ENCODE data around the gene ABCC11.

ABCC11 gene

DNA sequence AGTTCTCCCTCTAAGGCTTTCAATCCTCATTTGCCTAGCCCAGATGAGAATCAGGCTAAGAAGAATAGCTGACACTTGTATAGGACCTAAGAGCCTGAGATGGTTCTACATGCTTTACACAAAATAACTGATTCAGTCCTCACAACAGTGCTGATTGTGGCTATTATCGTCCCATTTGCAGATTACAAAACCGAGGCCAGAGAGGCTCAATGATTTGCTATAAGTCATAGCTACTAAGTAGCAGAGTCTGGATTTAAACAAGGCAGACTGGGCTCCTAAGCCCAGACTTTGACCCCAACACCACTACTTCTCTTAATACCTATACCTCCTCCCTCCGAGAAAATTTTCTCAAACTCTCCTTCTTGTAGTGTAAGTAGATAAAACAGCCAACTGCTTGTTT is 114.6 kb downstream of the ABCC11 start:
- Histone ChIP-seq H3K27ac (ENCODE audit: poor library complexity, severe bottlenecking) (no peak overlapping the region), H3K4me1 (ENCODE audit: insufficient read depth, poor library complexity, severe bottlenecking) (peaks cover 13% of the 10 kb centered on the region), H3K27me3 (ENCODE audit: insufficient read depth, poor library complexity, severe bottlenecking) (no peaks in the 10 kb centered on the region), H3K4me3 (ENCODE audit: severe bottlenecking) (no peak overlapping the region), H3K9me3 (ENCODE audit: severe bottlenecking) (no peaks in the 10 kb centered on the region), H3K36me3 (ENCODE audit: low read depth) (no peaks in the 10 kb centered on the region)
- DNase-seq (ENCODE audit: low spot score) (no peak), ATAC-seq (ENCODE audit: low read depth) (no peak)
- no peak for TF ChIP-seq CTCF (IDR thresholded peaks at IDR 0.05; ENCODE audit: poor library complexity, severe bottlenecking)

- no peak for ATAC-seq (ENCODE audit: low read depth)
- Histone ChIP-seq H3K9me3 (ENCODE audit: severe bottlenecking) (no peaks in the 10 kb centered on the region), H3K27ac (ENCODE audit: poor library complexity, severe bottlenecking) (no peak overlapping the region), H3K4me1 (ENCODE audit: insufficient read depth, poor library complexity, severe bottlenecking) (peaks cover 23% of the 10 kb centered on the region), H3K4me3 (ENCODE audit: severe bottlenecking) (no peak overlapping the region), H3K36me3 (ENCODE audit: low read depth) (no peaks in the 10 kb centered on the region), H3K27me3 (ENCODE audit: insufficient read depth, poor library complexity, severe bottlenecking) (no peaks in the 10 kb centered on the region)
- DNase-seq (ENCODE audit: low spot score): no peak
- TF ChIP-seq CTCF (IDR thresholded peaks at IDR 0.05; ENCODE audit: poor library complexity, severe bottlenecking): no peak
These were observed 116.0 kb downstream of the ABCC11 start for GRCh38 chr16:48131201-48131935.

DNA sequence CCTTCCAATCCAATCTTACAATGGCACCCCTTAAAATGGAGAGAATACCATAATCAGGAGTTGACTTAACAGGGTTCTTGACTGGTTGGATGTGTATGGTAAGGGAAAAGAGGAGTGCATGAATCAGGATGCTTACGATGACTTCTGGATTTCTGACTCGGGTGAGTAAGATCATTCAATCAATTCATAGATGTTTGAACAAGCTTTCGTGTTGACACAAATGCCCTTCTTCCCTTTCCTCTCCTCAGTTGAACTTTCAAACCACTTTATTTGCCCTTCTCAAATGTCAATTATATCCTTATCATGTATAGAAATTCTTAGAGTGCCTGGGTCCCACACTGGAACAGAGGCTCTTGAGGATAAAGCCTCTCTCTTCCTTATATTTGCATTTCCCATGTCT is 117.4 kb downstream of the ABCC11 start:
- peaks cover 23% of the 10 kb centered on the region for H3K4me1 ChIP-seq (ENCODE audit: insufficient read depth, poor library complexity, severe bottlenecking)
- H3K27me3 ChIP-seq (ENCODE audit: insufficient read depth, poor library complexity, severe bottlenecking): no peaks in the 10 kb centered on the region
- H3K4me3 ChIP-seq (ENCODE audit: severe bottlenecking): no peak overlapping the region
- no peak for TF ChIP-seq CTCF (IDR thresholded peaks at IDR 0.05; ENCODE audit: poor library complexity, severe bottlenecking)
- H3K36me3 ChIP-seq (ENCODE audit: low read depth): no peaks in the 10 kb centered on the region
- H3K9me3 ChIP-seq (ENCODE audit: severe bottlenecking): no peaks in the 10 kb centered on the region
- DNase-seq (ENCODE audit: low spot score): no peak
- no peak overlapping the region for H3K27ac ChIP-seq (ENCODE audit: poor library complexity, severe bottlenecking)
- peak; percentile 6; the same call in 1 of the 3 replicates for ATAC-seq (ENCODE audit: low read depth)

- Histone ChIP-seq H3K27me3 (ENCODE audit: insufficient read depth, poor library complexity, severe bottlenecking) (no peaks in the 10 kb centered on the region), H3K4me1 (ENCODE audit: insufficient read depth, poor library complexity, severe bottlenecking) (peaks cover 25% of the 10 kb centered on the region), H3K4me3 (ENCODE audit: severe bottlenecking) (no peak overlapping the region), H3K27ac (ENCODE audit: poor library complexity, severe bottlenecking) (no peak overlapping the region), H3K36me3 (ENCODE audit: low read depth) (no peaks in the 10 kb centered on the region), H3K9me3 (ENCODE audit: severe bottlenecking) (no peaks in the 10 kb centered on the region)
- no peak for TF ChIP-seq CTCF (IDR thresholded peaks at IDR 0.05; ENCODE audit: poor library complexity, severe bottlenecking)
- no peak for DNase-seq (ENCODE audit: low spot score)
- ATAC-seq (ENCODE audit: low read depth): no peak
These were observed 118.6 kb downstream of the ABCC11 start for GRCh38 chr16:48128769-48129168.
